Thyroid gland (tissue), 4 donors: ENCODE results near the gene KLK8. TPM values are rescaled to one million over a fixed set of nuclear protein-coding genes. Genes with fewer than 3 reads are reported as not detected.

Experiments
- DNase-seq, 2 donors: peaks; one replicate each; pipeline ENCODE4 v3.0.0-alpha.2; 2019
- H3K27ac ChIP-seq, 3 donors: fragments of 200-600 bp; sonication (generic); 1 replicate in 2 of 3; 2 replicates in 1 of 3; pipeline ENCODE4 v1.5.1; 2016 to 2019; ENCODE audit warnings: mild to moderate bottlenecking in 1 of 3, moderate library complexity in 1 of 3
- H3K27me3 ChIP-seq: fragments of 200-600 bp; sonication (generic); one replicate; pipeline ENCODE4 v1.5.1; 2019
- H3K36me3 ChIP-seq, 2 donors: fragments of 200-600 bp; sonication (generic); one replicate each; pipeline ENCODE4 v1.5.1; 2016 to 2019
- H3K4me1 ChIP-seq, 2 donors: fragments of 200-600 bp; sonication (generic); one replicate each; pipeline ENCODE4 v1.5.1; 2017 to 2019
- H3K4me3 ChIP-seq, 3 donors: fragments of 200-600 bp; sonication (generic); replicated peaks in 1 of 3; 1 replicate in 2 of 3; 2 replicates in 1 of 3; pipeline ENCODE4 v1.5.1; 2016; ENCODE audit warnings: mild to moderate bottlenecking in 1 of 3
- H3K9me3 ChIP-seq: fragments of 200-600 bp; sonication (generic); one replicate; pipeline ENCODE4 v1.5.1; 2017
- CTCF ChIP-seq, 6 experiments: fragments of 200-600 bp in 3 of 6; fragments of 450-650 bp in 3 of 6; sonication (generic) in 3 of 6; IDR thresholded peaks; one replicate each; pipeline ENCODE4 v1.5.1; 2016 to 2019; ENCODE audit warnings: antibody characterized with exemption in 6 of 6, mild to moderate bottlenecking in 2 of 6, inconsistent platforms in 1 of 6, moderate library complexity in 1 of 6
- POLR2A ChIP-seq, 2 donors: fragments of 450-650 bp; IDR thresholded peaks; one replicate each; pipeline ENCODE4 v1.6.1; 2017; ENCODE audit warnings: antibody characterized with exemption in 2 of 2, mild to moderate bottlenecking in 2 of 2, moderate library complexity in 1 of 2
- WGBS, 2 donors: methylation state at CpG; one replicate each; pipeline ENCODE4 v1.1.5; 2017; 5-methylcytosine and 5-hydroxymethylcytosine counted together
- intact Hi-C: fragments of 100-400 bp; cut with DNase I; formaldehyde crosslinking; loops from one replicate; pipeline ENCODE4 v1.15.1; 2023
- total RNA-seq, 4 donors: library from RNA; depleted of rRNA; stranded (reverse); fragments of >200 nt; gene quantifications; one replicate each; pipeline ENCODE4 v1.2.3, GENCODE V29; 2016

Gene KLK8
- total RNA-seq, 4 donors from 2014 or later: 0.78 TPM; not detected in 3

GRCh38 chr19:51025401-51025800 lies 24.0 kb upstream of the KLK8 start:
- H3K27ac ChIP-seq: no peak overlapping the region
- TF ChIP-seq CTCF (IDR thresholded peaks at IDR 0.05): no peak
- no peak for TF ChIP-seq POLR2A (IDR thresholded peaks at IDR 0.05)
- no peak overlapping the region for H3K4me3 ChIP-seq
- WGBS, 2 donors: 56 to 82% methylated on average over 3 to 5 of the region's 6 CpGs
- intact Hi-C loops: no loop called here
- no peaks in the 10 kb centered on the region for H3K36me3 ChIP-seq
- peaks cover 0 to 3% of the 10 kb centered on the region in 2 donors for H3K4me1 ChIP-seq
- H3K9me3 ChIP-seq: no peaks in the 10 kb centered on the region
- H3K27me3 ChIP-seq: no peaks in the 10 kb centered on the region
- no peak for DNase-seq

- Histone ChIP-seq H3K9me3 (no peaks in the 10 kb centered on the region), H3K27me3 (no peaks in the 10 kb centered on the region), H3K27ac (no peak overlapping the region), H3K4me1 (peaks cover 0 to 3% of the 10 kb centered on the region in 2 donors), H3K4me3 (no peak overlapping the region), H3K36me3 (no peaks in the 10 kb centered on the region)
- no peak for DNase-seq
- 27 to 35% methylated on average over 5 of the region's 5 CpGs for WGBS, 2 donors
- intact Hi-C loops: loop anchor here (5.0 kb wide), 1 partner anchor 72 kb away; no protein-coding TSS in a partner anchor
- TF ChIP-seq CTCF (IDR thresholded peaks at IDR 0.05) (no peak), POLR2A (IDR thresholded peaks at IDR 0.05) (no peak)
Measured at GRCh38 chr19:51024924-51025323, 23.5 kb upstream of the KLK8 start.

- Histone ChIP-seq H3K4me1 (peaks cover 2 to 9% of the 10 kb centered on the region in 2 donors), H3K36me3 (no peaks in the 10 kb centered on the region), H3K4me3 (no peak overlapping the region), H3K27ac (no peak overlapping the region), H3K9me3 (no peaks in the 10 kb centered on the region), H3K27me3 (peaks cover 4% of the 10 kb centered on the region)
- TF ChIP-seq CTCF (IDR thresholded peaks at IDR 0.05) (no peak), POLR2A (IDR thresholded peaks at IDR 0.05) (no peak)
- WGBS, 2 donors: 62 to 78% methylated on average over 11 of the region's 11 CpGs
- intact Hi-C loops: loop anchor here (5.0 kb wide), 1 partner anchor 73 kb away; no protein-coding TSS in a partner anchor
- DNase-seq: no peak
Measured at GRCh38 chr19:51023946-51024345, 22.5 kb upstream of the KLK8 start.

- H3K4me3 ChIP-seq: no peak overlapping the region
- no peaks in the 10 kb centered on the region for H3K9me3 ChIP-seq
- no peak for DNase-seq
- intact Hi-C loops: loop anchor here (5.0 kb wide), 1 partner anchor 75 kb away; no protein-coding TSS in a partner anchor
- H3K36me3 ChIP-seq: no peaks in the 10 kb centered on the region
- TF ChIP-seq CTCF (IDR thresholded peaks at IDR 0.05) (no peak), POLR2A (IDR thresholded peaks at IDR 0.05) (no peak)
- H3K27me3 ChIP-seq: peaks cover 12% of the 10 kb centered on the region
- peaks cover 5 to 13% of the 10 kb centered on the region in 2 donors for H3K4me1 ChIP-seq
- H3K27ac ChIP-seq: no peak overlapping the region
- 66 to 70% methylated on average over 14 of the region's 14 CpGs for WGBS, 2 donors
Measured at GRCh38 chr19:51022526-51022925, 21.1 kb upstream of the KLK8 start.

- Histone ChIP-seq H3K4me3 (no peak overlapping the region), H3K4me1 (peaks cover 5 to 20% of the 10 kb centered on the region in 2 donors), H3K36me3 (no peaks in the 10 kb centered on the region), H3K27me3 (peaks cover 24% of the 10 kb centered on the region), H3K9me3 (no peaks in the 10 kb centered on the region), H3K27ac (no peak overlapping the region)
- DNase-seq: peak; percentile 14 to 18
- TF ChIP-seq CTCF (IDR thresholded peaks at IDR 0.05) (peak in 5 of 6 experiments; percentile 24 to 68 (median 65)), POLR2A (IDR thresholded peaks at IDR 0.05) (no peak)
- 19 to 28% methylated on average over 7 of the region's 7 CpGs for WGBS, 2 donors
- intact Hi-C loops: loop anchor here (5.0 kb wide), 1 partner anchor 76 kb away; no protein-coding TSS in a partner anchor
Measured at GRCh38 chr19:51020988-51021651, 19.7 kb upstream of the KLK8 start.
